HG03175 (cell line): Measurements from ENCODE around the gene MRPL28.
"Not testable (repeated sequence)": the region's sequence is repeated elsewhere in the genome, so short reads cannot be mapped to it uniquely, and the experiment has no call there.

Source experiments
- ATAC-seq: cut with Tn5 transposase; IDR thresholded peaks from one replicate; pipeline ENCODE4 v1.9.1; 2021; ENCODE audit warnings: mild to moderate bottlenecking, moderate library complexity; ENCODE audit not compliant: unreplicated experiment

The MRPL28 gene

DNA sequence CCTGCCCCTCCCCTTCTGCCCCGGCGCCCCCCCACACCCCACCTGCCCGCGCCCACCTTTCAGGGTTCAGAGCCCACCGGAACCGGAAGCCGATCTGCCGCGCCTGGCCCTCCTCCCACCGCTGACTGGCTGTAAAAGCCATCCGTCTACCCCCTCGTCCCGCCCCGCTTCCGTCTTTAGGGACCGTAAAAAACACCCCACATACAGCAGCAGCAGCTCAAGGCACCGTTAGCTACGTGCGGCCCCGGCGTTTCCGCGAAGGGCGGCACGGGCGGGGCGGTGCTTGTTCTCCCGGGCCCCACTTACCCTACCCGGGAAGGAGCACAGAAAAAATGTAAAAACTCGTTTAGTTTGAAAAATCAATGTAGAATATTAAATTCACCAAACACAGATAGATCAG, at the start of gene MRPL28:
TSS of gene MRPL28 (minus strand) at position 96 of the 400 bp plus-strand sequence. CDS start 320 bp downstream, outside the sequence.
- peak; percentile 91 for ATAC-seq

DNA sequence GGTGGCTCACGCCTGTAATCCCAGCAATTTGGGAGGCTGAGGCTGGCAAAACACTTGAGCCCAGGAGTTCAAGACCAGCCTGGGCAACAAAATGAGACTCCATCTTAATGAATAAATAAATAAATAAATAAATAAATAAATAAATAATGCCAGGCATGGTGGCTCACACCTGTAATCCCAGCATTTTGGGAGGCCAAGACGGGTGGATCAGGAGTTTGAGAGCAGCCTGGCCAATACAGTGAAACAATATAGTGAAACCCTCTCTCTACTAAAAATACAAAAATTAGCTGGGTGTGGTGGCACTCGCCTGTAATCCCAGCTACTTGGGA, 44.8 kb upstream of the MRPL28 start:
- ATAC-seq: not testable (repeated sequence)

DNA sequence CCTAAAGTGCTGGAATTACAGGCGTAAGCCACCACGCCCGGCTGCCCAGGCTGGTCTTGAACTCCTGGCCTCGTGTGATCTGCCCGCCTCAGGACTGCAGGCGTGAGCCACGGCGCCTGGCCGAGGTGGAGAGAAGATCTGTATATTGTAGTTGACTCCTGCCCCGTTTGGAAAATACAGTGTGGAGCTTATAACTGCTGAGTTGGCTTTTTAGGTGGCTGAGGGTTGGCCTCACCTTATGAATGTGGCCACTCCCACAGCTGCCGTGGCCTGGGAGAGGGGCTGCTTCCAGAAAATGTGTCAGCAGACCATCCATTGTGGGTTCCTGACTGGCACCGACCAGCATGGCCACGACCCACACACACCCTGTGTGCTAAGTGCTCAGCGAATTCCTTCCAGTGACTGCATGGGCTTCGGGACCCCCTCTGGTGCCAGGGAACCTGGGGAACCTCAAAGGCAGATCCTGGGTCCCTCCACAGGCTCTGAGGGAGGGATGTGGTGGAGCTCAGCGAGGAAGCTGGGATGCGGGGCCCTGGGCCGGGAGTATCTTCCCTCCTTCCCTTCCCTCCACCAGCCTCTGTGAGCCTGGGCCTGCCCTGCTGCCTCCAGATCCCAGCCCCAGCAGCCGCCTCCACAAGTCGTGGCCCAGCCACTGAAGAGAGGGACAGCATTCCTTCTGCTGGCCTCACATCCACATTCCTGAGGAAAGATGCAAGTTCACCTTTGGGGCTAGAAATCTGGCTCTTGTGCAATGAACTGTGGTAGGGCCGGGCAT, 44.2 kb upstream of the MRPL28 start:
- no peak for ATAC-seq

DNA sequence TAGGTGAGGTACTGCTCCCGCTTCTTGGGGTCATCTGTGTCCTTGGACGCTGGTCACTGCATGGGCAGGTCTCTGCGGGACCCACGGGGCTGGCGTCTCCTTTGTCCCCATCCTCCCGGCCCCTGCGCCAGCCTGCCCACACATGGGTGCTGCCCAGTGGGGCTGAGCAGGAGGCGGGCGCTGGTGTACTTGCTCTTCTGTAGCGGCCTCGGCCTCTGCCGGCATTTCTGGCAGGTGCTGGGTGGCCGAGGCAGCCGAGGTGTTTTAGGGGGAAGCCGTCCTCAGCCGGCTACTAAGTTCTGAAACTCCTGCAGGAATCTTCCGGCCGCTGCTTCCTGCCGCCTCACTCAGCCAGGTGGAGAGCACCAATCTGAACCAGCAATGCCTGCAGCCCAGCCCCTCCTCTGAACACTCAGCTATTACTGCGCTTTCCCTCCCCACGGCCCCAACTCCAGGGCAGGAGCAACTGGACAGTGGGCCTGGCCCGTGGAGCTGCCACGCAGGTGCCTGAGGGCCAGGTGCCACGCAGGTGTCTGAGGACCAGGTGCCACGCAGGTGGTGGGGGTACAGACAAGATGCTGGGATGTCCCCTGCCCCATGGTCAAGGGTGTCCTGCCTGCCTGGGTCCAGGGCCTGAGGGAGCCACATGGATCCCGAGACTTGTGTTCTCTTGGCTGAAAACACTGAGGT, 41.4 kb upstream of the MRPL28 start:
- no peak for ATAC-seq

DNA sequence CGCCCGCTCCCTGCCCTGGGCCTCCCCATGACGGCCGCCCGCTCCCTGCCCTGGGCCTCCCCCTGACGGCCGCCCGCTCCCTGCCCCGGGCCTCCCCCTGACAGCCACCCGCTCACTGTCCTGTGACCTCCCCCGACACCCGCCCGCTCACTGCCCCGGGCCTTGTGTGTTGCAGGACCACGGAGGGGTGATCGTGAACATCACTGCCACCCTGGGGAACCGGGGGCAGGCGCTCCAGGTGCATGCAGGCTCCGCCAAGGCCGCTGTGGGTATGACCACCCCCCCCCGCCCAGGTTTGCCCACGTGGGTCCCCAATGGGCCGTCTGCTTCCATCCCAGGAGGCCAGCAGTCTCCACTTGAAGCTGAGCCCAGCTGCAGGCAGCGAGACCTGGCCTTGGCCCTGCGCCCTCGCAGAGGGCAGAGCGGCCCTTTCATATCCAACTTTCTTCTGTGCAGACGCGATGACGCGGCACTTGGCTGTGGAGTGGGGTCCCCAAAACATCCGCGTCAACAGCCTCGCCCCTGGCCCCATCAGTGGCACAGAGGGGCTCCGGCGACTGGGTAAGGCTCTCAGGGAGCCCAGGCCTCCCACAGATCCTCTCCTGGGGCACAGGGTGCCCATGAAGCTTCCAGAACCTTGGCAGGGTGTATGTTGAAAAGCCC, 40.3 kb upstream of the MRPL28 start:
- ATAC-seq: no peak

DNA sequence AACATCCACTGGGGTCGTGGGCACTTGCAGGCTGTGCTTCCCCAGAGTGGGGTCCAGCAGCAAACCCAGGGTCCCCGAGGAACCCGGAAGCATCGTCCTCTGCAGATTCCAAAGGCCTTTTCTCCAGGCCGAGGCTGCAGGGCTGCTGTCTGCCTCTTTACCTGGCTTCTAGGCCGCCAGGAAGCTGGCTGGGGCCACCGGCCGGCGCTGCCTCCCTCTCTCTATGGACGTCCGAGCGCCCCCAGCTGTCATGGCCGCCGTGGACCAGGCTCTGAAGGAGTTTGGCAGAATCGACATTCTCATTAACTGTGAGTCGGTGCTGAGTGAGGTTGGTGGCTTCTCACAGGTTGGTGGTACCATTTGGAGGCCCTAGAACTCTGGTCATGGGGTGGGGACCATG, 36.9 kb upstream of the MRPL28 start:
- no peak for ATAC-seq

DNA sequence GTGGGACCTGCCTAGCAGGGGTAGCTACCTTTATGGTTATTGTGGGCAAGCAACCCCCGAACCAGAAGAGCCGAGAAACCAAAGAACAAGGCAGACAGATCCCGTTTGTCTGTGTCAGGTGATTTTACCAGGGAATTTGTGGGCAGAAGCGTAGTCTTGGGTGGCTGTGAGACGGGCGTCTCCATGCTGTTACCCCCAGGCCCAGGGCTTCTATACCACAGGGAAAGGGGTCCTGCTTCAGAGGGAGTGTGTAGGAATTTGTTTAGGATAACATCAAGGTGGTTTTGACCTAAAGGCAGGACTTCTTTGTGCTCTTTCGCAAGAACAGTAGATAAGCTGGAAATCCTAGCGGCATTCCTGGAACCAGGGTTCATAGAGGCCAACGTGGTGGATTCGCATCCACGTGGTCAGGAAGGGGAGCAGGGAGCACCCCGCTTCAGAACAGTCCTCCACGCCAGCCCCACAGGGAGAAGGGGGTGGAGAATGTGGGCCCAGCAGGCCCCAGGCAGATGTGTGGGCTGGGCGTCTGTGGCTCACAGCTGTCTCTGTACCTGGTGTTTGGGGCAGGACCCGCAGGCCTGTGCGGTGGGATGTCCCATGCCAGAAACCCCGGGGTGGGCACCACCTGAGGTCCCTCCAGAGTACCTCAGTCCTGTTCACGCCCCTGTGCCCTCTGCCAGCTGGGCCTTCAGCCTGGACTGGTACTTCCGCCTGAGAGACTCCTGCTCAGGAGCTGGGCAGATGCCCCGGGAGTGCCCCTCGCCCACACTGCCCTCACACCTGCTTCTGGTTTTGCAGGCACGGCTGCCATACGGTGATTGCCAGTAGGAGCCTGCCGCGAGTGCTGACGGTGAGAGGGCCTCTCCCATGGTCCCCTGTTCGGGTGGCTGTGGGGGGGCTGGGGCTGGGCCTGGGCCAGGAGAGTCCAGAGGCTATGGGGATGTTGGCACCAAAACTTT, 35.5 kb upstream of the MRPL28 start:
- ATAC-seq: no peak

DNA sequence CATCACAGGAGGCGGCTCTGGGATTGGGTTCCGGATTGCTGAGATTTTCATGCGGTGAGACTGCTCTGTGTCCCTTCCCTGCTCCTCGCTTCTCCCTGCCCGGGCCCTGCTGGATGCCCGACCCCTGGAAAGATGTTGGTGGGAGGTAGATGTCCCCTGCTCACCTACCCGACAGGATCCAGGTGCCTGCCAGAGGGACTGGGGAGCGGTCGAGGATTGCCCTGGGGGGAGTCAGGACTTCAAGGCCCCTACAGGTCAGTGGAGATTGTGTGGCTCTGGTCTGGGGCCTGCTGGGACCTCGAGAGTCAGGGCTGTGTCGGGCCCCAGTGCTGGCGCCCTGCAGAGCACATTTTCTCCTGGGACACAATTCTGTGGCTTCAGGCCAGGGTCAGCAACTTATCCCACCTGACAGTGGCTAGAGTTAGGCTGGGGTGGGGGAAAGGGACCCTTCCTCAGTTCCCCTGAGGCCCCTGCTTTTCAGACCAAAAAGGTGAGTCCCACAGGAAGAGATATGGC, 34.7 kb upstream of the MRPL28 start:
- no peak for ATAC-seq

DNA sequence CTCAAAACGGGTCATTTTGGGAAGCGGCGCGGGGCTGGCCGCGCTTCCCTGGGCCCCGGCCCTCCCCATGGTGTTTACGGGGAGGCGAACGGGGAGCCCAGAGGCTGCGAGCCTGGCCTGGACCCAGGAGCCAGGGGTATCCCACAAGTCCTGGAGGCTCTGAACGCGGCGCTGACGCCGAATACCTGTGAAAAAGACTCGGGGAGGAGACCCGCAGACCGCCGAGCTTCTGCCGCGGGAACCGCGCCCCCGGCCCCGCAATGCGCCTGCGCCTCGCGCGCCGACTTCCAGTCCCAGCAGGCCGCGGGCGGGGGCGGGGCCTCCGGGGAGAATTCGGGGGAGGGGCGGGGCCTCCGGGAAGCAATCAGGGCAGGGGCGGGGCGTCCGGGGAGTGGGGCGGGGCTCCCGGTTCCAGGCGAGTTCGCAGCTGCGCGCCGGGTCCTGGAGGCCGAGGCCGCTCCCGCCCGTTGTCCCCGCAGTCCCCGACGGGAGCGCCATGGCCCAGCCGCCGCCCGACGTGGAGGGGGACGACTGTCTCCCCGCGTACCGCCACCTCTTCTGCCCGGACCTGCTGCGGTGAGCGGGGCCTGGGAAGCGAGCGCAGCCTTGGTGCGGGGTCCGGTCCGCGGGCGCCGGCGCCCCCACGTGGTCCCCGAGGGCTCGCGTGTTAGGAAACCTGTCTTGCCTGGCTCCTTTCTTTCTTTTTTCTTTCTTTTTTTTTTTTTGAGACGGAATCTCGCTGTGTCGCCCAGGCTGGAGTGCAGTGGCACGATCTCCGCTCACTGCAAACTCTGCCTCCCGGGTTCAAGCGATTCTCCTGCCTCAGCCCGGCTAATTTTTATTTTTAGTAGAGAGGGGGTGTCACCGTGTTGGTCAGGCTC, 31.4 kb upstream of the MRPL28 start, which contains the start of gene DECR2:
TSS of gene DECR2 (plus strand) at position 418 of the 881 bp plus-strand sequence. CDS start at position 497, 79 bp downstream.
- ATAC-seq: peak; percentile 65

DNA sequence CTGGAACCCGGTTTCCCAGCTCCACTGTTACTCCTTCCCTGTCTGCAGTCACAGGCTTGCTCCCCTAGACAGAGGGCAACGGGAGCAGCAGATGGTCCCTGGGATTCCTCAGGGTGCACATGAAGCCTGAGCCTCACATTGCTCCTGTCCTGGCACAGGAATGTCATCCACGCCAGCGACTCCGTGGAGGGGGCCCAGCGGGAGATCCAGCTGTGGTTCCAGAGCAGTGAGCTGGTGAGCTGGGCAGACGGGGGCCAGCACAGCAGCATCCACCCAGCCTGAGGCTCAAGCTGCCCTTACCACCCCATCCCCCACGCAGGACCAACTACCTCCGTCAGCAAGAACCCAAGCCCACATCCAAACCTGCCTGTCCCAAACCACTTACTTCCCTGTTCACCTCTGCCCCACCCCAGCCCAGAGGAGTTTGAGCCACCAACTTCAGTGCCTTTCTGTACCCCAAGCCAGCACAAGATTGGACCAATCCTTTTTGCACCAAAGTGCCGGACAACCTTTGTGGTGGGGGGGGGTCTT, 29.8 kb upstream of the MRPL28 start:
- ATAC-seq: no peak

DNA sequence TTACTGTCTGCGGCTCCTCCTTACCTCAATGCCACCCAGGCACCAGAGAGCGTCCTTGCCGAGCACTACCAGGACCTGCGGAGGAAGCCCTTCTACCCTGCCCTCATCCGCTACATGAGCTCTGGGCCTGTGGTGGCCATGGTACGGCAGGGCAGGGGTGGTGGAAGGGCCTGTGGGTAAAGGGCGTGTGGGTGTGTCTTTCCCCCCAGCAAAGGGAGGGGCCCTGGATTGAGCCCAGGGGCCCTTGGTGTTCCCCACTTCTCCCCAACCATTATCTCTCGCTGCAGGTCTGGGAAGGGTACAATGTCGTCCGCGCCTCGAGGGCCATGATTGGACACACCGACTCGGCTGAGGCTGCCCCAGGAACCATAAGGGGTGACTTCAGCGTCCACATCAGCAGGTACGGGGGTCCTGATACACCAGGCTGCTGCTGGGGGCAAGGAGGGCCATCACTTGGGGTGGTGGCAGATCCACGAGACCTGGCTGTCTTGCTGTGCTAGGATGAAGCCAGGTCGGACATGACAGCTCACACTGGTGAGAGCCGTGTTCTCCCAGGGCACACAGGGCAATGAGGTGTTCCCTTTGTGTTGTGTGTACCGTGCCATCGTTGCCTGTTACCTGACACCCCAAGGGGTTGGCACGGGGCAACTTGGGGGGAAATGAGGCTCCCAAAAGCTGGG, 29.1 kb upstream of the MRPL28 start:
- no peak for ATAC-seq

DNA sequence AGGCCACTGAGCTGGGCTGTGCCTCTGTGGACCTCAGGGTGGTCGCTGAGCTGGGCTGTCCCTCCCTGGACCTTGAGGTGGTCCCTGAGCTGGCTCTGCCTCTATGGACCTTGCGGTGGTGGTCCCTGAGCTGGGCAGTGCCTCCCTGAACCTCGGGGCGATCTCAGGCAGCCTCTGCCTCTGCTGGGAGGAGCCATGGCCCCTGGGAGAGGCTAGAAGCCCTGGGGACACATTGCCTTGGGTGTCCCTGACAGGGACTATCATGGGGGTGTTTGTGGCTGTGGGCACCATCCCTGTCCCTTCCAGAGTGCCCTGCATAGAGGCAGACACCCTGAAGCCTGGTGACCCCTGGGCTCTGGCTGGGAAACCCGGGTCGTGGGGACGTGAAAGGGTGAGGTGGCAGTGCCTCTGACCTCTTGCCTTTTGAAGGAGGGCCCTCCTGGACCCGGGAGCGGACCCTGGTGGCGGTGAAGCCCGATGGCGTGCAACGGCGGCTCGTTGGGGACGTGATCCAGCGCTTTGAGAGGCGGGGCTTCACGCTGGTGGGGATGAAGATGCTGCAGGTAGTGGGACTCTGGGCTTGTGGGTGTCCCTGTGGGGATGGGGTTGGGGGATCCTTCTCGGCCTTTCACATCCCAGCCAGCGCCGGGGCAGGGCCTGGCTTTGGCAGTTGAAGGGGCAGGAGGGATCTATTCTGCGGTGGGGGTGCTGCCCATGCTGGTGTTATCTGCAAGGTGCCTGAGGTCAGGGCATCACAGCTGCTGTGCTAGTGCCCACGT, 28.4 kb upstream of the MRPL28 start:
- no peak for ATAC-seq

DNA sequence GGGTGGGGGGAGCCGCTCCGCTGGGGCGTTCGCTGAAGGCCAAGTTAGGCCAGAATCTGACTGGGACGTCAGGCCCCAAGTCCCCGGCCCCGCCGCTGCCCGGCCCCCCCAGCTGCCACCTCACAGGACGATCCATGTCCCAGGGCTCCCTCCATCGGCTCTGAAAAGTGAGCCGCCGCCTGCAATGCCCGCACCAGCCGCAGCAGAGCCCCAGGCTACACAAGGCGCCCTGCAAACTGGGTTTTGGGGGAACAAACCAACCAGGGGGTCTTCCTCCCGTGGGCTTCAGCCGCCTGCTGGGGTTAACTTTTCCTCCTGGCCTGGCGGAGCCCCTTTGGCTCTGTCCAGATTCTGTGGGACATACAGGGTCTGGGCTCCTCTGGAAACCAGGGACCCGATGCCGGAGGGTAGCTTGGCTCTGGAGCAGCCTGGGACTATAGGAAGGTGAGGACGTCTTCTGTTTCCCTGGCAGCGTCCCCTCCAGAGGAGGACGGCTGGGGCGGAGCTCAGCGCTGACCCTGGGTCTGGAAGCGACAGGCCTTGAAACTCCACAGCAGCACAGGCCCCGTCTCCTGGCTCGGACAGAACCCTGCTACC, 27.5 kb upstream of the MRPL28 start:
- ATAC-seq: no peak

DNA sequence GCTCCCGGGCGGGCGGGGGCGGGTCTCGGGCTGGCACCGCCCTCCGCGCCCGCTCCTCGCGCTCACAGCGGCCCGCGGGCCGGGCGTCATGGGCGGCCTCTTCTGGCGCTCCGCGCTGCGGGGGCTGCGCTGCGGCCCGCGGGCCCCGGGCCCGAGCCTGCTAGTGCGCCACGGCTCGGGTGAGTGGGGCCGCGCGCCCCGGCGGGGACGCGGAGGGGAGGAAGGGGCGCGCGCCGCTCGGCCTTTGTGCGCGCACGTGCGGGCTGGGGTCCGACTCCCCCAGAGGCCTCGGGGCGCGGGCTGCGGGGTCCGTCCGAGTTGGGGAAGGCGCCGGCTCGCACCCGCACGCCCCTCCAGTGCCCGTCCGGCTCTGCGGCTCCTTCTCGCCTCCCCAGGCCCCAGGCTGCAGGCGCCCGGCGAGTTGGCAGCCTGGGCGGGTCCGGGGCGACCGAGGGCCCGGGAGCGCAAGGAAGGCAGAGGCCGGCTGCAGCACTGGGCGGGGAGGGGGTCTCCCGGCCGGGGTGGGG, 26.9 kb upstream of the MRPL28 start, which contains the start of gene NME4:
TSS of gene NME4 (plus strand) at position 65 of the 527 bp plus-strand sequence. CDS start at position 89, 24 bp downstream.
- no peak for ATAC-seq

DNA sequence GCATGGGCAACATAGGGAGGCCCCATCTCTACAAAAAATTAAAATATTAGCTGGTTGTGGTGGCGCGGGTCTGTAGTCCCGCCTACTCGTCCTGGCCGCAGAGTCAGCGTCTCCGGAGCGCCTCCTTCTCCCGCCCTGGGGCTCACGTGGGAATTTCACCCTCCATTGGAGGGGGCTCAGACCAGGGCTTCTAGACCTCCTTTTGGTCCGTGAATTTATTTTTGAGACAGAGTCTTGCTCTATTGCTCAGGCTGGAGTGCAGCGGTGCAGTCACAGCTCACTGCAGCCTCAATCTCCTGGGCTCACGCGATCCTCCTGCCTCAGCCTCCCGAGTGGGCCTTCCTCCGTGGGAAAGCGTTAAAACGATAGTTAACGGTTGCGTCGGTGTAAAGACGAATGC, 26.3 kb upstream of the MRPL28 start:
- ATAC-seq: no peak

DNA sequence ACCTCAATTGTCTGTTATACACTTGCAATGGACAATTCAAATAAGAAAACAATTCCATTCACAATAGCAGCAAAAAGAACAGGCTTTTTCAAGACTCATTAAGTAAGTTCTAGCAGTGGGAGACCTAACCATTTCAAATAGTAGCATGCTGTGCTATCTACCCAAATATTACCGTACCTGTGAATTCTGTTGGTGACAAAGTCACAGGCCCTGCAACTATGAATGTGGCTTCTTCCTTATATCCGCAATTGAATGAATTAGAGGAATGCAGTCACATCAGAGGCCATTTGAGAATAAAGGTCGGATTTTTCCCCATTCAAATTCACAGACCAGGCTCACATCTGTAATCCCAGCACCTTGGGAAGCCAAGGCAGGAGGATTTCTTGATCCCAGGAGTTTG, 25.9 kb upstream of the MRPL28 start:
- ATAC-seq: no peak

DNA sequence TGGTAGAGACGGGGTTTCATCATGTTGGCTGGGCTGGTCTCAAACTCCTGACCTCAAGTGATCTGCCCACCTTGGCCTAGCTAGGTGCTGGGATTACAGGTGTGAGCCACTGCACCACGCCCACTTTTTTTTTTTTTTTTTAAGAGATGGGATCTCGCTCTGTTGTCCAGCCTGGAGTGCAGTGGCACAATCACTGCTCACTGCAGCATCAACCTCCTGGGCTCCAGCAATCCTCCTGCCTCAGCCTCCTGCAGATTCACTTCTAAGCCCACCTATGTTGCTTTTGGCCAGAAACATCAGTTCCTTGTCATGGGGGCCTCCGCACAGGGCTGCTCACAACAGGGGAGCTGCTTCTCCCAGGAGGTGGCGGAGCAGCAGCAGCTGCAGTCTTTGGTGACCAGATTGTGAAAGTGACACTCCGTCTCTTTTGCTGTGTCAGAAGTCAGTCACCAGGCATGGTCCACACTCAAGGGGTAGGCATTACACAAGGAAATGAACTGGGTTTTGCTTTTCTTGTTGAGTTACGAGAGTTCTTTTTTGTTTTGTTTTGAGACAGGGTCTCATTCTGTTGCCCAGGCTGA, 22.2 kb upstream of the MRPL28 start:
- ATAC-seq: no peak
